ENCODE results near the gene C1orf159.
A peak's percentile ranks its signal among the peaks of the same experiment; 100 is the strongest.
"Not testable (repeated sequence)": the region's sequence is repeated elsewhere in the genome, so short reads cannot be mapped to it uniquely, and the experiment has no call there.

Gene C1orf159

DNA sequence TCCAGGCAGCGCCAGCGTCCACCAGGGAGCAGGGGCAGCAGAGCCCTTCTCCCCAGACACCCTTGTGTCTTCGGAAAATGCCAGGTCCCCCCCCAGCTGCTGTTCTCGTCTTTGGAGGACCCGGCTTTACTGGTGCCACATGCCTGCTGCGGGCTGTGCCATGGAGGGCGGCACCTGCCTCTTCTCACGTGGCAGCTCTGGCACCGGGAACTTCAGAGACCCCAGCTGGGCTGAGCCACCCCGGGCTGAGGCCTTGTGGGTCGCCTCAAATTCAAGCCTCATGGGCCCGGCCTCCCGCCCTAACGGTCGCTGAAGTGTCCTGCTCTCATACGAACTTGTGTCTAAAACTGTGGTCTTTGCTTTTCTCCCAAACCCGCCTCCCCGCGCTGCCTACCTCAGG lies 27.0 kb upstream of the C1orf159 start:
- H3K4me3 ChIP-seq (ENCODE audit: low read depth, low read length), result no peak overlapping the region
- H3K9me3 ChIP-seq (ENCODE audit: severe bottlenecking), result no peaks in the 10 kb centered on the region
- H3K27me3 ChIP-seq (ENCODE audit: insufficient read depth, low read depth, severe bottlenecking), result no peaks in the 10 kb centered on the region
- TF ChIP-seq CTCF (IDR thresholded peaks at IDR 0.05; ENCODE audit: low read depth, low read length), result no peak
- H3K27ac ChIP-seq, result no peak overlapping the region
- no peak for DNase-seq
- no peaks in the 10 kb centered on the region for H3K36me3 ChIP-seq

DNA sequence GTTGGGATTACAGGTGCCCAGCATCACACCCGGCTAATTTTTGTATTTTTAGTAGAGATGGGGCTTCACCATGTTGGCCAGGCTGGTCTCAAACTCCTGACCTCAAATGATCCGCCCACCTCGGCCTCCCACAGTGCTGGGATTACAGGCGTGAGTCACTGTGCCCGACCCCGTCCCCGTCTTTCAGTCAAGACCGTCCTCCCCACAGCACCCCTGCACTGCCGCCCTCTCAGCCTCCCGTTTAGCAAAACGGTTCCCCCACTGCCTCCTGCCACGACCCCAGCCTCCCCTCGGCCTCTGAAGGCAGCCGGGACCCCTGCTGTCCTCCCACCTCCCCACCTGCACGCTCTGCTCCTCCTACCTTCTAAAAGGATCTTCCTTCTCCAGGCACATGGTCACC lies 26.5 kb upstream of the C1orf159 start:
- not testable (repeated sequence) for H3K36me3 ChIP-seq; H3K27me3 ChIP-seq (ENCODE audit: insufficient read depth, low read depth, severe bottlenecking); H3K27ac ChIP-seq; H3K9me3 ChIP-seq (ENCODE audit: severe bottlenecking); H3K4me3 ChIP-seq (ENCODE audit: low read depth, low read length)
- peak; percentile 28 for DNase-seq

DNA sequence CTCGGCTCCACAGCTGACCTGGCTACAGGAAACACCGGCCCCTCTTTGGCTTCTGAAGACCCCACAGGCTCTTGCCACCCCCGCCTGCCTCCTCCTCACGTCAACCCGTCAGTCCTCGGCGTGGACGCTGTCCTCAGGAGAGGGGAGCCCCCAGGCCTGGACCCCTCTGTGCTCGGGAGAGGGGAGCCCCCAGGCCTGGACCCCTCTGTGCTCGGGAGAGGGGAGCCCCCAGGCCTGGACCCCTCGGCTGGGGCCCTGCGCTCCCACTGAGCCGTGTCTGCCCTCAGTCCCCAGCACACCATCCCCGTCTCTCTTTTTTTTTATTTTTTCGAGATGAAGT lies 26.0 kb upstream of the C1orf159 start:
- H3K36me3 ChIP-seq, result no peaks in the 10 kb centered on the region
- H3K4me3 ChIP-seq (ENCODE audit: low read depth, low read length), result no peak overlapping the region
- no peaks in the 10 kb centered on the region for H3K9me3 ChIP-seq (ENCODE audit: severe bottlenecking)
- no peak for DNase-seq
- no peak overlapping the region for H3K27ac ChIP-seq
- no peaks in the 10 kb centered on the region for H3K27me3 ChIP-seq (ENCODE audit: insufficient read depth, low read depth, severe bottlenecking)
- TF ChIP-seq CTCF (IDR thresholded peaks at IDR 0.05; ENCODE audit: low read depth, low read length), result no peak

GRCh38 chr1:1141244-1141910 lies 25.5 kb upstream of the C1orf159 start:
- Histone ChIP-seq H3K27ac (no peak overlapping the region), H3K4me3 (ENCODE audit: low read depth, low read length) (no peak overlapping the region), H3K36me3 (no peaks in the 10 kb centered on the region), H3K27me3 (ENCODE audit: insufficient read depth, low read depth, severe bottlenecking) (no peaks in the 10 kb centered on the region), H3K9me3 (ENCODE audit: severe bottlenecking) (no peaks in the 10 kb centered on the region)
- no peak for DNase-seq
- TF ChIP-seq CTCF (IDR thresholded peaks at IDR 0.05; ENCODE audit: low read depth, low read length), result no peak

DNA sequence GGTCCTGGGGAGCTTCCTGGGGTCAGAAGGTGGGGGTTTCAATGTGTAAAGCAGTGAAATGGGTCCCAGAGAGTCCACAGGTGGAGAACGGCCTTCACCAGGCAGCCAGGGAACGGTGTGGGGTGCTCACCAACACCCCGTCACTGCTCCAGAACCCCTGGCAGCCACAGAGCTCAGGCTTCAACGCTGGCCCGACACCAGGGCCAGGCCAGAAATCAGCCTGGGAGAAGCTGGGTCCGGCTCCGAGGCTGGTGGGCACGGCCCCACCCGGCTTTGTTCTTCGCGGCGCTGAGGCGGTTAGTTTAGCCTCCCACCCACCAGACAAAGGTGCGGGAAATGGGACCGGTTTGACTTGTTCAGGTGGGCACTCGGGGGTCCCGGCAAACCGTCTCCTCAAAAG lies 24.8 kb upstream of the C1orf159 start:
- no peak for DNase-seq
- TF ChIP-seq CTCF (IDR thresholded peaks at IDR 0.05; ENCODE audit: low read depth, low read length), result no peak
- Histone ChIP-seq H3K4me3 (ENCODE audit: low read depth, low read length) (no peak overlapping the region), H3K27me3 (ENCODE audit: insufficient read depth, low read depth, severe bottlenecking) (no peaks in the 10 kb centered on the region), H3K9me3 (ENCODE audit: severe bottlenecking) (no peaks in the 10 kb centered on the region), H3K27ac (no peak overlapping the region), H3K36me3 (no peaks in the 10 kb centered on the region)

DNA sequence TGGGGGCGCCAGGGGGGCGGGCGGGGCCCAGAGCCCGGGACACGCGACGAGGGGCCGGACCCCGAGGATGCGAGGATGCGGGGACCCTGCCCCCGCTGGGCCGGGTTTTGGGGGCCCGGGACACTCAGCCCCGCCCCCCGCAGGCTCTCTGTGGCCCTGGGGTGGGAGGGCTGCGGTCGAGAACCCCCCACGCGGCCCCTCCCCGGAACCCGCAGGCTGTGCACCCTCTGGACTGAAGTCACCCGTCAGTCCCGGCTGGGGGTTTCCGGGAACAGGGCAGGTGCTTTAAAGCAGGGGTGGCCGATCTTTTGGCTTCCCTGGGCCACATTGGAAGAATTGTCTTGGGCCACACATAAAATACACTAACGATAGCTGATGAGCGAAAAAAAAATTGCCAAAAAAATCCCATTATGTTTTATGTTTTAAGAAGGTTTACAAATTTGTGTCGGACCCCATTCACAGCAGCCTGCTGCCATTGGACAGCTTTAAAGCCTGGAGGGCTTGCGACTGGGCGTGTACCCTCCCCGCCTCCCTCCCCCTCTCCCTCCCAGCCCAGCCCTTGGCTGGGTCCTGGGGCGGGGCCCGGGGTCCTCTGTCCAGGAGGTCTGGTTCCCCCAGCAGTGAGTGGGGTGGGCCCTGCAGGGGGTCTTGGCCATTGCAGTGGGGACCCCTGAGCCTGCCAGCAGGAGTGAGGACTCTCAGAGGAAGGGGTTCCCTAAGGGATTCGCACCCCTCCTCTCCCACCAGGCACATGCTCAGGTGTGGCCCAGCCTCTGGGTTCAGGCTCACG lies 21.6 kb upstream of the C1orf159 start:
- no peaks in the 10 kb centered on the region for H3K9me3 ChIP-seq (ENCODE audit: severe bottlenecking)
- H3K4me3 ChIP-seq (ENCODE audit: low read depth, low read length), result no peak overlapping the region
- H3K27ac ChIP-seq, result no peak overlapping the region
- H3K36me3 ChIP-seq, result no peaks in the 10 kb centered on the region
- no peak for TF ChIP-seq CTCF (IDR thresholded peaks at IDR 0.05; ENCODE audit: low read depth, low read length)
- H3K27me3 ChIP-seq (ENCODE audit: insufficient read depth, low read depth, severe bottlenecking), result no peaks in the 10 kb centered on the region
- no peak for DNase-seq
